GM19395 (cell line): ENCODE data around the gene LYZ.
A peak's percentile ranks its signal among the peaks of the same experiment; 100 is the strongest.

Source experiments
- ATAC-seq: cut with Tn5 transposase; IDR thresholded peaks from one replicate; pipeline ENCODE4 v1.9.1; 2021; ENCODE audit warnings: mild to moderate bottlenecking, moderate library complexity; ENCODE audit not compliant: unreplicated experiment

Gene LYZ

GRCh38 chr12:69383074-69383473 is 34.9 kb downstream of the LYZ start:
- no peak for ATAC-seq

DNA sequence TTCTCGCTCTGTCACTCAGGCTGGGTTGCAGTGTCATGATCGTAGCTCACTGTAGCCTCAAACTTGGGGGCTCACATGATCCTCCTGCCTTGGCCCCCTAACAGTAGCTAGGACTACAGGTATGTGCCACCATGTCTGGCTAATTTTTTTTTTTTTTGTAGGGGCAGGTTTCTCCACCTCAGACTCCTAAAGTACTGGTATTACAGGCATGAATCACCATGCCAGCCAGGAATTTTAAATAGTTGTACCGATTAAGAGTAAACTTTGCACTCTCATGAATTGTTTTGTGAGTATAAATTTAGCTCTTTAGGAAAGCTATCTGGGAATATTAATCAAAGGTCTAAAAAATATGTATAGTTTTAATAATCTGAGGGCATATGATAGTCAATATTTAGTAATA is 36.9 kb downstream of the LYZ start:
- no peak for ATAC-seq

DNA sequence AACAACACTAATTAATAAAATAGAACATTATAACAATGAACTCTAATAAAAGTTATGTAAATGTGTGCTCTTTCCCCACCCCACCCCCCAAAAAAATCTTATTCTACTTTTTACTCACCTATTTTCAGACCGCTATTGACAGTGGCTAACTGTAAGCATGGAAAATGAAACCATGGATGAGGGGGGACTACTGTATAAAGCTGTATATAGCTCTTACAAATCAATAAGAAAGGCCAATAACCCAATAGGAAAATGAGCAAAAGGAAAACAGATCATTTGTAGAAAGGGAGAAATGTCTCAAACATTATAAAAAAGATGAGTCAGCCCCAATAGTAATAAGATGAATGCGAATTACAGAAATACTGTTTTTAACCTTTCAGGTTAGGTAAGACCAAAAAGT is 38.7 kb downstream of the LYZ start:
- ATAC-seq = no peak

- peak; percentile 50 for ATAC-seq
These were observed 40.2 kb downstream of the LYZ start for GRCh38 chr12:69388371-69388770.

- ATAC-seq = no peak
These were observed 41.6 kb downstream of the LYZ start for GRCh38 chr12:69389831-69390230.

- peak; percentile 76 for ATAC-seq
These were observed 44.2 kb downstream of the LYZ start for GRCh38 chr12:69392179-69392928.

- no peak for ATAC-seq
These were observed 47.9 kb downstream of the LYZ start for GRCh38 chr12:69396041-69396440.

GRCh38 chr12:69396963-69397362 is 48.8 kb downstream of the LYZ start:
- no peak for ATAC-seq

- no peak for ATAC-seq
These were observed 49.8 kb downstream of the LYZ start for GRCh38 chr12:69397978-69398377.

GRCh38 chr12:69401940-69402339 is 53.8 kb downstream of the LYZ start:
- ATAC-seq = no peak
